Stimulated activated CD4-positive, alpha-beta T cell treated with anti-CD3 and anti-CD28 coated beads, Interleukin-1b, Interleukin-23, amount 100 ng/mL, for 1 hour (primary cell): ENCODE data around the gene IFT20.

Source experiments
- DNase-seq, 2 donors: peaks; one replicate each; pipeline ENCODE4 v3.0.0-alpha.2; 2020; ENCODE audit warnings: low read depth in 2 of 2

IFT20 gene

DNA sequence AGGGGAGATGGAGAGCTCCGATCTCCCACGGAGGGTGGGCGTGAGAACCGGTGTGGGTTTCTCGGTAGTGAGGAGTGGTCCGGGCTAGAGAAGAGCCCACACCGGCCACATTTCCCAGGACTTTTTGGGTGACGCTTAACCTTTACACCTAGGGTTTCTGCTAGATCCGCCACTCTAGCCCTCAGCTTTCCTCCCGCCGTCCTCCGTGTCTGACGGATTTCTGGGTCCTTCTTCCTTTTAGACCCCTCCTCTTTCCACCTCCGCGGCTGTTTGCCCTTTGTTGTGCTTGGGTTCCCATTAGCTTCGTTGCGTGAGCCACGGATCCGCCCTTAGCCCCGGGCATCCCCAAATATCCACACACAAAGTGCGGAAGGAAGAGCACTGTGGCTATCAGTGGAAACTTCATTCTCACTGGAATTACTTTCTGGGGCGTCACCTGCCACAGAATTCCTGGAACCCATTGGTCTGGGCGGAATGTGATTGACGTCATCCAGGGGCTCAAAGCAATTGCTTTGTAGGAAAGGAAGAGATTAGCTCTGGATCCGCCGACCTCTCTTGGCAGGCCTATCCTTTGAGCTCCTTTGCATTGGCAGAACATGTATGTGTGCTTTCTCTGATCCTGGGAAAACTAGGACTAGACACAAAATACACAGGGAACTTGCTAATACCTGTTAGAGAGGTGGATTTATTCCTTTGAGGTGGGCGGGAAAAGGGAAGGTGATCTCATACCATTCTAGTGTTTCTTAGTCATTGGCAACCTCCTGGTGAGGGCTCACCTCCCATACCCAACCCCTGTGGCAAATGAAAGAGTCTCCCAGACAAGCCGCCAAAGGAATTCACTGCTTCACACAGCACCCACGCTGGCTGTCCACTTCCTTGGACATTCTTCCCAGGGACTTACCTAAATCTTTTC lies 943 bp upstream of the IFT20 start:
- no peak for DNase-seq

DNA sequence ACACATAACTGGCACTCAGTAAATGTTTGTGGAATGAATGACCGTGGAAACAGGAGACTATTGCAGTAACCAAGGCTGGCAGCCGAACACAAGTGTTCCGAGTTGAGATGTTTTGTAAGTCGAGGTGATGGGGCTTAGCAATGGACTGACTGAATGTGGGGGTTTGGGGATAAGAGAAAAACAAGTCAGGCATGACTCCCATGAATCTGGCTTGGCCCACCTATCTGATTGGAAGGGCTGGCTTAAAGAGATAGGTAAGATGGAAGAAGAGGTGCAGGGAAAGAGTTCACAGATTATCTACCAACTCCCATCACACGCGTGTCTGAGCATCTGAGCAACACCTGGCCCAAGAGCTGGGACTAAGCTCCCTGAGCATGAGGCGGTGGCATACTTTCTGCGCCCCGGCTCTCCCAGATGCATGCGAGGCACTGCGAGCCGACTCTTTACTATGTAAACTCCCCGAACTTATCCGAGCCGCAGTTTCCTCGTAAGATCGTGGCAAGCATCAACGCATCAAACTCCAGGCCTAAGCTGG lies 539 bp downstream of the IFT20 start:
- DNase-seq: no peak

DNA sequence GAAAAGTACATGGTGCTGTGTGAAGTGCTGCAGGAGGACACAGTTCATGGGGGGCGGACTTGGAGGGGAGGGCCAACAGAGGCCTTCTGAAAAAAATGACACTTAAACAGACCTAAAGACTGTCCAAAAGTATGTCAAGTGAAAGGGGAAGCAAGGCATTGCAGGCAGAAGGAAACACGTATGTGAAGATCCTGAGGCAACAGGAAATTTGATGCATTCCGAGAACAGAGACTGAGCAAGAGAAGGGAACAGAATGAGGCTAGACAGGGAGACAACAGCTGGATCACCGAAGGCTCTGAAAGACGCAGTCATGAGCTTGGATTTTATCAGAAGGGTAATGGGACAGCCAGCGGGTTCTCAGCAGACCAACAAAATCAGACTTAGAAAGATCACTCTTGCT lies 1.1 kb downstream of the IFT20 start:
- no peak for DNase-seq

DNA sequence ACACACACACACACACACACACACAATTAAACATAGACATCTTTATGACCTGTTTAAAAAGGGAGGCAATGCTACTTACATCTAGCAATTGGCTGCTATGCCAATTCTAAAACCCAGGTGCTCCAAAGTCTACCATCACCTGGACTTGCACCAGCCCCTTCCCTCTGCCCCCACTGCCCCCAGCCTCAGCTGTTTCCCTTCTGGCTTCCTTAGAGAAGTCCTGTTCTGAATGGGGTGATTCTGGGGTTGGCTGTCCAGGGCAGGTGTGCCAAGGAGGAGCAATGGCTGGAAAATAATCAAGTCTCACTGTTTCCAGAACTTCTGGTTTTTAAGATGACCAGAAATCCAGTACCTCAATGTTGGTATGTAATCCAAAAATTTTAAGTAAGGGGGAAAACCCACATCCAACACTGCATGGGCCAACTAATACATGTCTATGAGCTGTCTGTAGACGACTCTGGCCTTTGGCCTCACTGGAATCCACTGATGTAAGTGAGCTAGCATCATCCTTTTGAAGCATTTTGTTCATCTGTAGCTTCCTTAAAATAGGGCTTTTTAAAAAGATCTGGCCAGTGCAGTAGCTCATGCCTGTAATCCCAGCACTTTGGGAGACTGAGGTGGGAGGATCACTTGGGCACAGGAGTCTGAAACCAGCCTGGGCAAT lies 2.1 kb downstream of the IFT20 start:
- DNase-seq: no peak

DNA sequence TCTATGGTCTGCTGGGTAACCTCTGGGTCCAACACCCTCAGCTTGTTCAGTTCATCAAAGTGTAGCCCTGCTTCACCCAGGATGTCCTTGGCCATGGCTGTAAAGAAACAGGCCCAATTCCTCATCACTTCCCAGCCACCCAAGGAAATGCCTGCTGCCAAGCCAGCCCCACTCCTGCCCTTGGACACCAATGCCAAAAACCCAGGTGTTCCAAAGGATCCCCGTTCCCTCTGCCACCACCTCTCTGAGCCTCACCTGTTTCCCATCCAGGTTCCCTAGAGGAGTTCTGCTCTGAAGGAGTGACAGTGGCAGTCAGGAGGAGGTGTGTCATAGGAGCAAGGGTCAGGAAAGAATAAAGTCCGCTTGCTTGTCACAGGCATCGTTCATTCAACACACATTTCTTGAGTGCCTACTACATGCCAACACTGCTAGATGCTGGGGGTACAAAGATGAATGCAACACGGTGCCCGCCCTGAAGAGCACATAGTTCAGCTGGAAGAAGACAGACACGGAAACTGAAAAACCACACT lies 3.3 kb downstream of the IFT20 start:
- no peak for DNase-seq

DNA sequence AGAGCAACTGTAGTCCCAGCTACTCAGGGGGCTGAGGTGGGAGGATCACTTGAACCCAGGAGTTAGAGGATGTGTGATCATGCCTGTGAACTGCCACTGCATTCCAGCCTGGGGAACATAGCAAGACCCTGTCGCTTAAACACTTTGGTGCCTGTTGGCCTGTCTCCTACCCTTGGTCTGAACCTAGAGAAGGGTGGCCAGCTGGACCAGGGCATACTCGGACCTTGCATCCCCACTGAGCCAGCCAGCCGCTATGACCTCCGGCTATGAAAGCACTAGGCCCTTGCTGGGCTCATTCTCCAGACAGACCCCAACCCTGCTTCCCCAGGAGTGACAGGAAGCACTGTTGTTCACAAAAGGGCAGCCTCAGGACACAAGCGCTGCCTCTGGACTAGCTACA lies 4.6 kb downstream of the IFT20 start:
- DNase-seq: no peak

DNA sequence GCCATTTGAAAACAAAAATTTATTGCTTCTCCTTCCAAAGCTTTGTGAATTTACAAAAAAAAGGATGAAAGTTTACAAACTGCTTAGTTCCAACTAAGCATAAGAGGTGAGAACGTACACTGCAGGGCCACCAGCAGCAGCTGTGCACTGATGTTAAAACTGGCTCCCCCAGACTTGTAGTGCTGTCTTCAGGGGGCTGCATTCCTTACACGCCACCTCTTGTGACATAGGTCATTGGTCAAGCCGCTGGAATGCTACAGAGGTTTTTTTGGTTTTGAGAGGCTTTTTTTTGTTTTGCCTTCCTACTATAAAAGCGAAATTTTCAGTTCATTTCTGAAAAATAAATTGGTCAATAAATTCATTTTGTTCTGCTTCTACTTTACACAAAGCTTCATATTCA lies 6.9 kb downstream of the IFT20 start:
- no peak for DNase-seq

DNA sequence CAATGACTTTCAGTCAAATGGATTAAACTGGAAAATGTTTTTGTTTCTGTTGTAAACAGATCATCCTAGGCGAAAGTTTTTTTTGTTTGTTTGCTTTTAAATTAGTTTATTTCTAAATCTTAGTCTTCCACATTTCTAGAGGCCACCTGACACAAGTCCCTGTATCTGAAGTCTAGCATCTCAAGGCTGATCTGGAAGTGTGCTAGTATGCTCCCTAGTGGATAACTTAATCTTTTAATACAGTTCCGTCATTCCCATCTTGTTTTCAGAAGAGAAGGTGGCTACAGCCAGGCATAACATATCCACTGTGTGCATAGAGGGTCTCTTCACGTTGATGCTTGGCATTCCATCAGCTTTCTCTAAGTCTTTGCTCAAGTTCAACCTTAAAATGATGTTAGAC lies 7.6 kb downstream of the IFT20 start:
- DNase-seq: no peak

DNA sequence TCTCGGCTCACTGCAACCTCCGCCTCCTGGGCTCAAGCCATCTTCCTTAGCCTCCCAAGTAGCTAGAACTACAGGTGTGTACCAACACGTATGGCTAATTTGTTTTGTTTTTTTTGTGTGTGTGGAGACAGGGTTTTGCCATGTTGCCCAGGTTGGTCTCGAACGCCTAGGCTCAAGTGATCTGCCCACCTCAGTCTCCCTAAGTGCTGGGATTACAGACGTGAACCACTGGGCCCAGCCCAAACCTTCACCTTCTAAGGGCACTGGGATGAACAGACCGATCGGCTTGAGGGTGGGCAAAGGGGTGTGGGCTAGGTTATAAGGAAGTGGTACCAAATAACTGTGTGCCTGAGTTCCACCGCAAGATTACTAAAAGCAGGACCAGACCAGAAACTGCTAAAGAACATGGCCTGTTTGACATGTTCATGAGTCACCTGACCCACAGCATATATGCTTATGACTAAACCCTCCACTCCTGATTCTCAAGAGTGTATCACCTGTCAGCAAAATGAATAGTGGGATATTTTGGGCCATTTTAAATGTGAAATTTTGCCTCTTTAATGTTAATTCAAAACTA lies 8.2 kb downstream of the IFT20 start:
- DNase-seq: no peak

DNA sequence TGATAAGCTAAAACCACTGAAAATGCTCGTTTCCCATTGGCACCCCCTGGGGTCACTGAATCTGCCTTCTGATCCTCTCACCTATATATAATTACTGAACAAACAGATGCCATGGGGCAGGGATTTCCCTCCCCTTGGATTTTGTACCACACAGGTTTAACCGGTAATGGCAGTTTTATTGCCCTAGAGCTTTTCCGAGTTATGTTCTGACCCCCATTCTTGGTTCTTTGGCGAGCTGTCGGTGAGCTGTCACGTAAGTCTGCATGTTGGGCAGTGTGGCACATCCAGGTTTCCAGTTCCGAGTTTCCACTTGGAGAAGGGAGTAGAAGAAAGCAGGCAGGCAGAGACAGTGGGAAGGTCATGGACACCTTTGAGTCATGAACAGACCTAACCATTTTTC lies 9.2 kb downstream of the IFT20 start:
- no peak for DNase-seq

DNA sequence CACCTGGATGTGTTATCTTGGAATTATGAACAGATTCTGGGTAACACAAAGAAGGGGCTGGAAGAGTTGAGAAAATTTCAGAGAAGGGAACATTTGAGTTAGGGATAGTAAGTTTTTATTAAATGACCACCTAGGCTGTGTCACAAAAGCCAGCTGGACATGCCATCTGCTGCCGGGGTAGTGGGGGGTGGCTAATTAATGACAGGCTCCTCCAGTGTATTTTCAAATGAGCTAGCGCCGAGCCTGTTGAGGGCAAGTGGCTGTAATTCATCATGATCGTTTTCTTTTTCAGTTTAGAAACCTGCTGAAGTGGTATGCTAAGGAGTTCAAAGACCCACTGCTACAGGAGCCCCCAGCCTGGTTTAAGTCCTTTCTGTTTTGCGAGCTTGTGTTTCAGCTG lies 10.1 kb downstream of the IFT20 start:
- DNase-seq: no peak

DNA sequence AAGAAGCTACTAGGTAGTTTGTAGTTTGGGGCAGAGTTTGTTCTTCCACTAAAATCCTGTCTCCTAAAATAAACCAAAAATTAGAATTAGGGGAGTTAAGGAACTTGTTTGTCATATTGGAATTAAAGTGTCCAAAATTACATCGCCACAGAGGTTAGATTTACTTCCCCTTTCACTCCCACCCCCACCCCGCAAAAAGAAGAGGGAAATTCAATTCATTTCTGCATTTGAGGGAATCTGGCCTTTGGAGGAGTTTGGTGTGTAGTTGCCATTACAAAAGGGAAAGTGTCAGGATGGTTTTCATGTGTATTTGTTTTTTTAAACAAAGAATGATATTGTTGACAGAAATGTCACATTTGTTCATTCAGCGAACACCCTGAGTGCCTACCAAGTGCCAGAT lies 10.5 kb downstream of the IFT20 start:
- no peak for DNase-seq

DNA sequence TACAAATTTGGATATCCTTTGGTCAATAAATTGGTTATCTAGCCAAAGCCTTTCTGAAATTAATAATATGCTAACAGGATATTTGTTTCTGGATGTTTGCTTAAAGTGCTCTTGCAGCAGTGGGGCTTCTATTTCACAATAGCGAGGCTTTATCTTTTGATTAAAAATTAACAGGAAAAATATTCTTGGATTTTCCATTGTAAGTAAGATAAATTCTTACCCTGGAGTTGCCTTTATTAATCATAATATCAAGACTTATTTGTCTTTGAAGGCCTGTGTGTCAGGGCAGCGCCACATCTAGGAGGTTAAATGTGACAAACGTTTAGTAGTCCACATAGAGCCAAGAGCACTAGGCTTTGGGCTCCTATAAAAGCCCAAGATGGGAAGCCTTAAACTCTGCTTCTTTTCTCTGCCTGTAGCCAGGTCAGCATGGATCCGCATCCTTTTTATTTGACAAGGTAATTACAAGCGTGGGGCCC lies 11.0 kb downstream of the IFT20 start:
- no peak for DNase-seq

DNA sequence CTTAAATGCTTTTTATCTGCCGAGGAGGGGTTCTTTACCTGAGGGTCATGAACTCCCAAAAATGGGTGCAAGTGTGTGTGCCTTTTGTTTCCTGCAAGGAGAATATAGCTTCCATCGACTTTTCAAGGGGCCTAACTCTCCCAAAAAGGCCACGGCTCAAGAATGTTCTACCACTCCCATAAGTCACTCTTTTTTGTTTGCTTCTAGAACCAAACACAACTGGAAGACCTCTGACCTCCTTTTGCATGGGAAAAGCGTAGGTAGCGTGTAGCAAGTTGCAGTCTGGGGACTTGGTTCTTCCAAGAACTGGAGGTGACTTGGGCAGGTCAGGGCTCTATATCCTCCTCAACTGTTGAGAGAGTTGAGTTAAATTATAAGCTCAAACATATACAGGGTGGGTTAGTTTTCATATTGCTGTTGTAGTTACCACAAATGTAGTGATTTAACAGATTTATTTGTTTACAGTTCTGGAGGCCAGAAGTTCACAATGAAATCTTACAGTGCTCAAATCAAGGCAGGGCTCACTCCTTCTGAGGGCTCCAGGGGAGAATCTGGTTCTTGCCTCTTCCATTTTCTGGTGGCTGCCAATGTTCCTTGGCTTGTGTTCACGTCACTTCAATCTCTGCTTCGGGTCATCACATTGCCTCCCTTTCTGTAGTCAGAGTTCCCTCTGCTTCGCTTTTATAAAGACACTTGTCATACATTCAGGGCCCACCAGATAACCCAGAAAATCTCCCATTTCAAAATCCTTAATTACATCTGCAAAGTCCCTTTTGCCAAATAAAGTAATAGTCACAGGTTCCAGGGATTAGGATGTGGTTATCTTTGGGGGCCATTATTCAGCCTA lies 14.8 kb downstream of the IFT20 start:
- no peak for DNase-seq

DNA sequence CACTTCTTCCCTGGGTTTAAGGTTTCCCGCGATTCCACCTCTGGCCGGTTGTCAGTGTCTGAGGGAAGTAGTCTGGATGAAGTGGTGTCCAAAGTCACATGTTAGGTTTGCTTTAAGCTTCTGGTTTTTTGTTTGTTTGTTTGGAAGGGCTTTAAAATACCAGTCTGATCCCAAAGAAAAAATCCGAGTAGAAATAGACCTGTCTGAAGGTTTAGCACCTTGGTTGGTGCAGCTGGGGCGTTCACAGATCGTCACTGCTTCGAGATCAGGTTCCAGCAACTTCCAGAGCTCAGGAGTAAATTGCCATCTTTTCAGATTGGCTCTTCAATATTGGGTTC lies 15.7 kb downstream of the IFT20 start:
- DNase-seq: no peak

DNA sequence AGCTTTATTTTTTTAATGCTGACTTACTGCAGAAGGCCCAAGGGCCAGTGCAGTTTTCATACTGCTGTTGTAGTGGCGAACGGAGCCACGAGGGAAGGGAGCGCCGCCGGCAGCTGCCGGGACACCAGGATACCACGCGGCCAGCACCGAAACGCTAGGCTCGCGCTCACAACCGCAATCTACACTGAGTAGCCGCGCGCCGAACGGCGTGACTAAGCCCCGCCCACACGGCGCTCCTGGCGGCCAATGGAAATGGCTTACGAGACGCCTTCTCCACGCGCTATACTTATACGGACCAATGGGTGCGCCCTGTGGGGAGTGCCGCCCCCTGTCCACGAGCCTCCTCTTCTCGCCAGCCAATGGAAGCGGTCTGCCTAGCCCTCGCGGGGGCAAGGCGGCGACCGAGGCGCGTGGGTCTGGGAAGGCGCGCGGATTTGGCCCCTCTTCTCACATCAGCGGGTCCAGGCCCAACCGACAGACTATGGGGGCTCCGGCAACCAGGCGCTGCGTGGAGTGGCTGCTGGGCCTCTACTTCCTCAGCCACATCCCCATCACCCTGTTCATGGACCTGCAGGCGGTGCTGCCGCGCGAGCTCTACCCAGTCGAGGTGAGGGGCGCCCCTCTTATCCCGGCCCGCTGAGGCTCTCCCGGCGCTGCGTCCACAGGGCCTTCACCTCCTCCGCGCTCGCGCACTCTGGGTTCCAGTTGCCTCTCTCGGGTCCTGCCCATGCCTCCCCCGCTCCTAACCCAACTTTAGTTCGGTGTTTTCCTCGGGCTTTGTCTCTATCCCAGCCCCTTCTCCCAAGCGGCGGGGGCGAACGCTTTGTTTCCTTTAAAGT lies 16.3 kb downstream of the IFT20 start, which contains the start of gene TMEM97:
TSS of gene TMEM97 (plus strand) at position 442 of the 839 bp plus-strand sequence. CDS start at position 482, 40 bp downstream.
- DNase-seq: peak; percentile 85 to 89

DNA sequence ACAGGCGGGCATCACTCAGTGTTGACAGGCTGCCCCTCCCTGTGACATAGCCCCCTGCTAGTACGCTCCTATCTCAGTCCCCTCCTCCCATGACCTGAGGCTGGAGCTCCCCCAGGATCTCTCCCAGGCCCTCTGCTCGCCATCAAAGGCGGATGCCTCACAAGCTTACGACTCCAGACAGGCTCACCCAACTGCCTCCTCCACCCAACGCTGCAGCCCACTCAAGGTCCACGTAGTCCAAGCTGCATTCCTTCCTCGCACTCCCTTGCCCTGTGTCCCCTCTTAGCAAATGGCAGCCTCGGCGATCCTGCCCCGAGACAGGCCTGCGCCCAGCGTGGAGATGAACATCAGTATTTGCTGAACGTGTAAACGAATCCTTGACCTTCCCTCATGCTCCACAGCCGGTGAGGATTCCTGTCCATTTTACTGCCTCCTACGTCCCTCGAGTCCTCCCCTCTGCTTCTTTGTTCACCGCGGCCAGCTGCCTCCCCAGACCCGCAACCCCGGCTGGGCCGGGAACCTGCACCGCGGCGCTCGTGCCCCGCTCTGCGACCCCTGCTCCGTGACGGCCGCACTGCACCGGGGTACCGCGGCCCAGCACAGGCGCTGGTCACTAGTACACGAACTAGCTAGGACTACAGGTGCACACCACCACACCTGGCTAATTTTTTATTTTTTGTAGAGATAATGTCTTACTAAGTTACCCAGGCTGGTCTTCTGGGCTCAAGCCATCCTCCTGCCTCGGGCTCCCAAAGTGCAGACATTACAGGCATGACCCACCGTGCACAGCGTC lies 17.1 kb downstream of the IFT20 start:
- no peak for DNase-seq

DNA sequence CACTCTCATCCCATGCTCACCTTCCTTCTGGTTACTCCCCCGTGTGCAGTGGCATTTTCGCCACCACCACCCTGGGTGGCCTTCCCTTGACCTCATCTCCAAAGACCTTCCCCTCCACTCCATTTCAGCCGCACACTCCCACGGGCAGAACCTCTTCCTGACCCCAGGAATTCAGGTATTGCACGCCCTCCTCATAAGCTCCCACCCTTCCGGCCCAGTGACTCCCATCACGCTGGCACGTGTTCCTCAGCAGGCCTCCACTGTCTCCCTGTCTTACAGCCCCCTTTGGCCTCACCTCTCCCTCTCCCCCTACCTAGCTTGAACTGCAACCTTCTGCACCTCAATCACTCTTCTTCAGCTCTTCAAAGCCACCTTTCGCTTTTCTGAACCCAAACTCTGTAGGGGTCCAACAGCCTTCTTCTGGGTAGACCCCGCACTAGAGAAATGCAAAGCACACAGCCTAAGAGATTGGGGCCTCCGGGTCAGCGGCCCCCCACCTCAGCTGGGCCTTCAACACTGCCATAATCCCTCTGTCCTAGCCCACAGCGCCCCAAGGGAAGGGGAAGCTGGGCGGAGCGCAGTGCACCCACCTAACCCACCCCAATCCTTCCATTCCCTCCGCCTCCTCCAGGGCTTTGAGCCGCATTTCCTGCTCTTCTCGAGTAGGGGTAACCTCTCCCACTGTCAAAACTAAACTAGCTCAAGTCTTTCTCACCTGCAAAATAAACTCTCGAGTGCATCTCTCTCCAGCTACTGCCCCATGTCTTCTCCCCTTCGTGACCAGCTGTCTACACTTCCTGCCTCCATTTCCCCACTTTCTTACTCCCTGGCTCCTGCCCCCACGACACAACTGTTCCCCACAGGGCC lies 17.9 kb downstream of the IFT20 start:
- DNase-seq: no peak
